Right hindlimb (tissue), 1 donor: ENCODE results near the gene TIE1.

ENCODE experiments used
- DNase-seq: peaks from one replicate; pipeline ENCODE4 v3.0.0-alpha.2; 2018

Gene TIE1

GRCh38 chr1:43274125-43274803 is 26.5 kb upstream of the TIE1 start:
- no peak for DNase-seq

GRCh38 chr1:43274804-43275180 is 26.0 kb upstream of the TIE1 start:
- no peak for DNase-seq

- DNase-seq = no peak
Observed at GRCh38 chr1:43275826-43276620, 24.8 kb upstream of the TIE1 start.

- no peak for DNase-seq
Observed at GRCh38 chr1:43276673-43277072, 24.1 kb upstream of the TIE1 start.

GRCh38 chr1:43277116-43277876 is 23.5 kb upstream of the TIE1 start:
- DNase-seq = no peak

- no peak for DNase-seq
Observed at GRCh38 chr1:43279161-43279560, 21.6 kb upstream of the TIE1 start.

GRCh38 chr1:43279666-43280065 is 21.1 kb upstream of the TIE1 start:
- DNase-seq = no peak

- no peak for DNase-seq
Observed at GRCh38 chr1:43280692-43281091, 20.1 kb upstream of the TIE1 start.

- no peak for DNase-seq
Observed at GRCh38 chr1:43282220-43283195, 18.3 kb upstream of the TIE1 start.

GRCh38 chr1:43284065-43284464 is 16.7 kb upstream of the TIE1 start:
- DNase-seq = no peak

- DNase-seq = no peak
Observed at GRCh38 chr1:43284546-43285110, 16.2 kb upstream of the TIE1 start.

GRCh38 chr1:43285269-43285990 is 15.4 kb upstream of the TIE1 start, which contains the start of gene C1orf210:
C1orf210 (minus strand) TSS chr1:43285581; CDS start chr1:43283270, 2,311 bp downstream.
- DNase-seq = peak; percentile 9

- peak; percentile 5 for DNase-seq
Observed at GRCh38 chr1:43286115-43286514, 14.7 kb upstream of the TIE1 start.

GRCh38 chr1:43286533-43286932 is 14.2 kb upstream of the TIE1 start:
- DNase-seq = peak; percentile 0

GRCh38 chr1:43288058-43288784 is 12.6 kb upstream of the TIE1 start:
- no peak for DNase-seq

GRCh38 chr1:43288785-43289706 is 11.7 kb upstream of the TIE1 start:
- no peak for DNase-seq

- DNase-seq = no peak
Observed at GRCh38 chr1:43292216-43292615, 8.6 kb upstream of the TIE1 start.

- no peak for DNase-seq
Observed at GRCh38 chr1:43292679-43293078, 8.1 kb upstream of the TIE1 start.

GRCh38 chr1:43293176-43293575 is 7.6 kb upstream of the TIE1 start:
- no peak for DNase-seq
